ENCODE data around the gene LRMDA.
A peak's percentile ranks its signal among the peaks of the same experiment; 100 is the strongest.

Gene LRMDA

DNA sequence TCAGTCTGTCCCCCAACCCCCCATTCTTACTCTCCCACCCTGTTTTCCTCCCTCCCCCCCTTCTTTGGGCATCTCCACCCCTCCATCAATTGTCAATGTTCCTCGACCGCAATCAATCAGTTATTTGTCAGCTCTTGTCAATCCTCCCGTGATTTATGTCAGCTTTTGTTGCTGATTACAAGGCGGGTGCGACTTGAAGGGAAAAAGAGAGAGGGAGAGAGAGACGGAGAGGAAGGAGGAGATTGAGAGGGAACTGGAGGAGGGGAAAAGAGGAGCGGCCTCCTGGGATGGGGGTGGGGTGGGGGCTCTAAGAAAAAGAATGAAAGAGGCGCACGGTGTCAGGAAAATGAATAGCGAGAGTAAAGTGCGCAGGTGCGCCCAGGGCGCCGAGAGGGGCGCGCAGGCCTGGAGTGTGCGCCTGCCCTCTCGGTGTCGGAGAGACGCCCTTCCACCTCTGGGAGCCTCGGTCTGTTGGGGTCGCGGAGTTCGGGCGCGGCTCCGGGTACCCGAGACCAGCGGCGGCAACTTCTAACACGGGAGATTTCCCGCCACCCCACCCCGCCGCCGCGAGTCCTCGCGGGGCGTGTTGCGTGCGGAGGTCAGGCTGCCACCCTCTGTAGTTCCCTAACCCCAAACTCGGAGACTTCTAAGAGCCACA, 28.8 kb upstream of the LRMDA start:
- no peak for DNase-seq

DNA sequence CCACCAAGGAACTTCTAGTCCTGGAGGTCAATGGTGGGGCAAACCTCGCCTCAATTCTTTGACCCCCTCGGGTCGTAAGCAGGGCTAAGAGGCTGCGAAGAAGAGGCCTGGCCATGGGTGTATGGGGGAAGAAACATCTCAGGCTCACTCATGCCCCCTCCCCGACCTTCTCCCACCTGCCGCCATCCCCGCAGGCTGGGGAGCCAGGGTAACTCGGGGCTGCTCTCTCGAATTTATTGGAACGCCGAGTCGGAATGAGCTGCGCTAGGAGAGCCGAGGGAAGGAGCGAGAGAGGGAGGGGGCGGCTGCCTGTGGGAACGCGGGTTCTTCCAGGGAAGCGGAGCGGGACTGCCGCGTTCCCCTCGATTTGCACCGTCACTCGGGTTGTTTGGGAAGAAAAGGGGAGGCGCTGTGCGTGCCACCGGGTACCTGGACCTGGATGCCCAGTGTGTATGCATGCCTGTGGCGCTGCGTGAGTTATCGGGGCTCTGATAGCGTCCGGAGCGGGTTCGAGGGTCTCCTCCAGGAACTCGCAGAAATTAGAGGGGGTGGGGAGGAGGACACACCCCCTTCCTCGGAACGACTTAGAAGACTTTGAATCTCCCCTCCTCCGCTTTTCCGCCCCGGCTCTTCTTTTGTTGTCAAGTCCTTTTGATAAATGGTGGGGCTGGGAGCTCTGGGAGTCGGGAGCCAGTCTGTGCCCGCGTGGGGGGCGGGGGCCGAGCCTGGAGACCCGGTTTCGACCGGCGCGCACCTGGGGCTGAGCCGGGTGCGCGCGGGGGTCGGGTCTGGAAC, 28.1 kb upstream of the LRMDA start:
- DNase-seq, result no peak

DNA sequence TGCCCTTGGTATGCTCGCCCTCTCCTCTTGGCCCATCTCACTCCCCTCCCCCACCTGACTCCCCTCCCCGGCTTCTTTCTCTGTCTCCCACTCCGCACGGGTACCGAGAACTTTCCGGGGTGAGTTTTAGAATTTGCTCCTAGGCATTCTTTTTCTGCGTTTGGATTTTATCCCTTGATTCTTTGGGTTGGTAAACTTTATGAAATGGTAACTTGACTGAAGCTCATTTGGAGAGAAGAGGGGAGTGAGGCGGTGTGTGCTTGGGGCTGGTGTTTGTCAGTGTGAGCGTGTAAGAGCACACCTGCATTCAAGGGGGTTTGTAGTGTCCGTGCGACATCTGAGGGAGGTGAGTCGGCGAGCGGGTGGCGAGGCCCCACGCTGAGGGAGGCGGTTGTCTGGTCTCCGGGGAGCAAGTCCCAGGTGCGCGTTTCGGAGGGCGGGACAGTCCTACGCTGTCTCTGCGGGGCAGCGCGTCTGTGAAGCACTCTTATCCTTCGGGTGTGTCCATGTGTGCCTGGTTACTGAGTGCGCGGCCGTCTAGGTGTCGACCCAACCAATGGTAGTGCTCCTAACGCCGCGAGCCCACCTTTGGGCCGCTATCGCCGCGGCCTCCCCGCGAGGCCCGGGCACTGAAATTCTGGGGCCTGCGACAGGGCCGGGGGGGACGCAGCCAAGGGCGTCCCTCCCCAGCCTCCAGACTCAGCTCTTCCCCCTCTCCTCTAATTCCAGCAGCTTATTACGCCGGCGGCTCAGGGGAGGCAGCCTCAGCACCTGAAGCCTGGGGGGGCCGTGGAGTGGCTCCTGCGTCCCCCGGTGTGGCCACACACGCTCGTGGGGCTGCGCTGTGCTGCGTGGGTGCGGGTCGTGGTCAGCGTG, 27.2 kb upstream of the LRMDA start:
- DNase-seq, result no peak

DNA sequence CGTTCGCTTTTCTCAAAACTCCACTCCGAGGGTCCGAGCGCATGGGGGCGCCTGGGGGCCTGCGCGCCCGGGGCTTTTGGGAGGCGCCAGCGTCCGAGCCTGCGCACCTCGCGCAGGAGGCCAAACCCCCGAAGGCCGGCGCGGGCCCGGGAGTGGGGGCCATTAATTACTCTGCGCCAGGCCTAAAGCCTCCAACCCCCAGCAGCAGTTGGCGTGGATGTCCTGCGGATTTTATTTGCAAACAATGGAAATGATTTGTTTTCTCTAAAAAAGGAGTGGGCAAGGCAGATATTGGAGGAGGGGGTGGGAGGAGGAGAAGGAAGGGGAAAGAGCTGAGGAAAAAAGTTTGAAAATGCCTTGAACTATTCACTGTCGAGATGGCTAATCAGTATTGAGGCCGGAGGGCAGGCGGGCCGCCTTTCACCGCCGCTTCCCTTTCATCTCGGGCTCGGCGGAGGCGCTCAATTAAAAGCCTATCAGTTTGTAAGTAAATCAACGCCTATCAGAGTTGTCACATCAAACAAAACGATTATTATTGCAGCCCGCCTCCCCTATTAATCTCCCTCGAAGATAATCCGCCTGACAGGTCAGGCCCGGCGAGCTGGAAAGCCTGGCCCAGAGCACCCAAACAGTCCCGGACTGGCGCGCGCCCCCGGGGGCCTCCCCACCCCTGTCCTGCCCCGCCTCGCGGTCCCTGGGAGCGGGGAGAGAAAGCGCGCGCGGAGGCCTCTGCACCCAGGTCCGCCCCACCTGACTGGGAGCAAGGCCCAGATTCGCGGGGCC, 26.4 kb upstream of the LRMDA start:
- no peak for DNase-seq

DNA sequence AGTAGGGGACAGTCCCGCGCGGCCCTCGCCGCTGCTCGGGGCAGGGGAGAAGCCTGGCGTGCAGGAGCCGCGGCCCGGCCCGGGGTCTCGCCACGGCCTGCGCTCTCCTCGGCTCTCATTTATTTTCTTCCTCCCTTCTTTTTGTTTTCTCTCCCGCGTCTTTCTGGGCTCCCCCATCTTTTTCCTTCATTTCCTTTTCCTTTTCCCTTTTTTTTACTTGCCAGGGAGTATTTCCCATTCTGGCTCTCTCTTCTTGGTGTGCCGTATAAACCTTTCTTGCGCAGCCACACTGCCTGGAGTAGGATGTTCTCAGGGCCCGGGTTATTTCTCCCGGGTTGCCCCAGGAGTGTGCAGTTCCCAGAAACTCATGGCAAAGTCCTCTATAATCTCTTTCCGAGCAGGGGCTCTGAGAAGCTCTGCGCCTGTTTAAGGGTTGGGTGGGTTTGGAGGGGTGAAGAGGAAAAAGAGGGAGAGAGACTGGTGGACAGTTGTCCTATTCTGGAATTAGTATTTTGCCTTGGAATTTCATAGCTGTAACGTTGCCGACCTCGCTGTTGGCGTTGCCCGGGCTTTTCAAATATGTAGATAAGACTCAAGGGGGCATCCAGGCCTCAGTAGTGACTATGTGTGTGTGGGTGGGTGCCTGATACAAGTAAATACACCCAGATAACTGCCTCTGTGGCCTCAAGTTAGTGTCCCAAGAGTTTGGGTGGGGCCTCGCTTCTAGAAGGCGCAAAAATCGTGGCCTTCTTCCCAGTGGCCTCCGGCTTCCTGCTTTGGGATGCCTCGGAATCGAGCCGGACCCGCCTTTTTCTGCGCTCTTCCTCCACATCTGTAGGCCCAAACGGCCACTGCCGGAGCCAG, 25.6 kb upstream of the LRMDA start:
- no peak for DNase-seq

DNA sequence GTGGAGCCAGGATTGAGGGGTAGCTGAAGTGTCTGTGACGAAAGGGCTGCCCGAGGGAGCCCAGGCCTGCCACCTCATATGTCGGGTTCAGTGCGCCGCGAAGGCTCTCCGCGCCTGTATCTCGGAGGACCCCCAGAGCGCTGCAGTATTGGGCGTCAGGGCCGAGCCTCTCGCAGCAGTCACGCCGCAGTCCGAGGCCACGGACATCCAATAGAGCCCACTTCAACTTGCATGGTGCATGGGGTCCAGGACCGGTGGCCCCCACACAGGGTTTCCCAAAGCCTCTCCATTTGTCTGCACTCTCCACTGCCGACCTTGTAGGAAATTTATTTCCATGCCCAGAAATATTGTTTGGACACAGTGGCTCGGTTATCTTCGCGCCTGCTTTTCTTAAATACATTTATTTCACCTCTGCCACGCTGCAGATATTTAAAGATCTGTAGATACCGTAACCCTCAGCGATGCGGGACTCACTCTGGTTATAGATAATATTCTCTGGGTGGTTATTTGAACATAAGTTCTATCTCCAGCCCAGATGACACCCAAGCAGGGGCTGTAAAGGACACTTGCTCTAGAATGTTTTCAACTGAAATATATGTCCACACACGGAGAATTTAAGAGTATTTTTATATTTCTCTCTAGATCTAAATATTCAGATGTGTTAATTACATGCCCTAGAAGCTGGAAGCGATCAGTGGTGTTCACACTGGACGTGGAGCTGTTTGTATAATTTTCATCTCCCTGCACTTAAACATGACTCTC, 24.8 kb upstream of the LRMDA start:
- DNase-seq, result no peak

DNA sequence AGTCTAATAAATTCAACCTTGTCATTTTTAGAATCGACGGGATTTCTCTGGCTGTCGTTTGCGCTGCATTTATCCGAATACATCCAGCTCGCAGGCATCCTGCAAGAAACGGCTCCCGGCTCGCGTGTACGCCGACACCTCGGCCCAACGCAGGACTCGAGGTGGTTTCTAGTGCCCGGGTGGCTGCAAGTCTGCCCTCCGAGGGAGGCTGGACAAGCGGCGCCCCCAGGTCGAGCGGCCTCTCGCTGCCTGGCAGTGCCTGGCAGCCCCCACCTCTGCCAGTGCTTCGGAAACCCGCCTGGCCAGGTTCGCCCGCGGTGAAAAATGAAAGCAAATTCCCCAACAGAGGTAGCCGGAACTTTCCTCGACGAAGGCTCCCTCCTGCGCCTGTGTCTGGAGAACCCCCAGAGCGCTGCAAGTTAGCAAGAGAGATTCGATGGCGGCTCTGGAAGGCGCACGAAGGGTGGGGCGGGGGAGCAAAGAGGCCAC, 24.2 kb upstream of the LRMDA start:
- DNase-seq, result no peak

DNA sequence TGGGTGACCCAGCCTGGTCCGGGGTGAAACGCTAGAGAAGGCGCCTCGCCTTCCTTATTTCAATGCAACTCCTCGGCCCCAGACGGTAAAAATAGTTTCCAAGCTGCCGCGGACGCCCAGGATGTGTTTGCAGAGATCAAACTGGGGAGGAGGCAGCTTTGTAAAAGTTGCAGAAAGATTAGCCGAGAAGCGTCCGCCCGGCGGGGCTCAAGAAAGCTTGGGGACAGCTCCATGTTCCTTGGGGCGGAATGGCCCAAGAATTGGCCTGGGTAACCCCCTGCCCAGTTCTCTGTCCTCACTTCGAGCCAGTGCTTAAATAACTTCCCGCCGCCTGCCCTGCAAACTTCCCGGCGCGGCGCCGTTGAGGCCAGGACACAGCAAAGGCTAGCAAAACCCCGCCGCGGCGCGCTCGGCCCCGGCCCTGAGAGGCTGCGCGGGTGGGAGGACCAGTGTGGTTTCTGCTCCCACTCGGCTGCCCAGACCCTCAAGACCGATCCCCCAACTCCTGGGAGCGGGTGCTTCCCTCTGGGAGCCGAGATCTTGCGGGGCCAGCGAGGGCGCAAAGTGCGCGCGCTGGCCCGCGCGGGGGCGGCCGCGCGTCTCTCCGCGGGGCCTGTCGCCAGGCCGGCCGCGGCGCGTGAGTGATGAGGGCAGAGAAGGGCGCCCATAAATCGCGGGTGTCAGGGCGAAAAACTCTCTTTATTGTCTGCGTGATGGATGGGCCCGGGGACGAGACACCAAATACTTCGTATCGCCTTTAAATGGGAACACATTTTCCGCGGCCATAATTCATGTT, 23.5 kb upstream of the LRMDA start:
- DNase-seq, result peak; percentile 48

DNA sequence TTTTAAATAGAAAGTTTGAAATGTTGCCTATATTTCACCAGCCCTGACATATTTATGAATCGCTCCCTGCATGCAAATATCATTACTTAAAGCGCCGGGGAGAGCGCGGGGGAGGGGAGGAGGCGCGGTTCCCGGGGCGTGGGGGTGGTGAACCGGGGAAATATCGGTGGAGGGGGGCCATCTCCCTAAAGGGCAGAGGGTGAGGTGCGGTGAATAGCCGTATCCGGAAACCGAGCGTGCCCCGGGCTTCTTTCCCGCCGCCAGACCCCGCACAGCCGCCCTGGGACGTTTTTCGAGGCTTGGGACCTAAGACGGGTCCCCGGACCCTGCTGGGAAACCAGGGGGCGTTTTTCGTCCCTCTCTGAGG, 22.9 kb upstream of the LRMDA start:
- no peak for DNase-seq

DNA sequence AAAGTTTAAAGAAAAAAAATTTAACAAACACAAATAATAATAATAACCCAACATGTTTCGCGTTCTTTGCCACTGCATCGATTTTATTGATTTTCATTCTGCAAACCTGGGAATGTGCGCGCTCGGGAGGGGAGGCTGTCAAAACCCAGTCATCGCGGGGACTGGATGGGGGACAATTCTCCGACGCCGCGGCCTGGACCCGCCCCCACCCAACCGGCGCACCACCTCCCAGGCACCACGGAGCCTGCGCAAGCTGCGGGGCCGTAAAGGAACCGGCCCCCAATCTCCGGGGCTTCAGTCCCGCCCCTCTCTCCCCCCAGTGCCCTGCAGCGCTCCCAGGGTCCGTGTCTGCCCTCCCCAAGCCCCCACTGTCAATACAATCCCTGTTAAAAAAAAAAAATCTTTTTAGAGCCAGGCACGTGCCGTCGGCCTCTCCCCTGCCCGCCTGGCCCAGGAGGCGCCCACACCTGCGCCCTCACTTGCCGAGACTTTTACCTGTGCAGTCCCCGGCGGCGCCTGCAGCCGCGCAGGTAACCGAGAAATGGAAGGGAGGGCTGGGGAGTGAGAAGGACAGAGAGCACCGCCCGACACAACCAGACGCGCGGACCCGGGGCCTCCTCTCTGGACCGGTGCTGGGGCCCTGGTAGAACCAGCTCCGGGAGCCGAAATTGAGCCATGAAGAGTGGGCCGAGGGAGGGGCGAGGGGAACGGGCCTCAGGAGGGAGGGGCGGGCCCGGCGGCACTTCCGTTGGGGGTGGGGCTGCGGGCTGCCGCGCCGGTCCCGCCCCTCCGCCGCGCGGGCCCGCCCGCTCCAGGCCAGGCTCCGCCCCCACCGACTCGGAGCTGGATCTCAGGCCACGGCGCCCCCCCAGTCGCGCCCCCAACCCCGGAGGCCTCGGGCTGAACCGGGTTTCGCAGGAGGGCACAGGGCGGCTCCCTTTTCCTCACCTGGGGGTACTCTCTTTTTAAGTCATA, 22.2 kb upstream of the LRMDA start:
- DNase-seq, result peak; percentile 56

DNA sequence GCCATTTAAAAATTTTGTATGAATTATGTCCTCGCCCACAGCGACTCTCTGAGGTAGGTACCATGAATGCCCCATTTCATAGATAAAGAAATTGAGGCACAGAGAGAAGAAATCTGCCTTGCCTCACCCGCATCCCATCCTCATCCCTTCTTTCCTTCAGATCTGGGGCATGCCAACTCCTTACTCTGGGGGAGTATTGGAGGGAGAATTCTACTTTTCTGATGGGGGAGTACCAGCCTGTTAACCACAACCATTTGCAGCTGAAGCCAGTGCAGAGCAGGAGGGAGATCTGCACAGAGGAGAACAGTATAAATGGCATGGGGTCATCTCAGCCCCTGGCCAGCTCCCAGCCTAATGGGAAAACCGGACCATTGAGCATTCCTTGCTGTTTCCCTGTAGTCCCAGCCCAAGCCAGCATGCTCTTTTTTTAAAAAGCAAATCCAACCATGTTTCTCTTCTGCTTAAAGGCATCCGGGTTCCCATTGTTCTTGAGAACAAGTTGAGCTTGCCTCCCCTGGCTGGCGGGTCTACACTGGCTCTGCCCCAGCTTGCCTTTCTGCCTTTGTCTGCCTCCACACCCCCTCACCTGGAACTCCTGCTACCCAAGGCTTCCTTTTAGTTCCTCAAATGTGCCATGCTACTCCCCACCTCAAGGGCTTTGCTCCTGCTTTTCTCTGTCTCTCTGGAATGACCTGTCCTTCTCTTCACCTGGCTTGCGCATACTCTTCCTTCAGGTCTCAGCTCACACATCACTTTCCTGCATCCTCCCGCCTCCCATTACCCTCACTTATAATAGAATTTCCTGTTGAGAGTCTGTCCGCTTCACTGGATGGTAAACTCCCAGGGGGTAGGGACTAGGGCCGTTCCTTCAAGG, 21.1 kb upstream of the LRMDA start:
- DNase-seq, result no peak

DNA sequence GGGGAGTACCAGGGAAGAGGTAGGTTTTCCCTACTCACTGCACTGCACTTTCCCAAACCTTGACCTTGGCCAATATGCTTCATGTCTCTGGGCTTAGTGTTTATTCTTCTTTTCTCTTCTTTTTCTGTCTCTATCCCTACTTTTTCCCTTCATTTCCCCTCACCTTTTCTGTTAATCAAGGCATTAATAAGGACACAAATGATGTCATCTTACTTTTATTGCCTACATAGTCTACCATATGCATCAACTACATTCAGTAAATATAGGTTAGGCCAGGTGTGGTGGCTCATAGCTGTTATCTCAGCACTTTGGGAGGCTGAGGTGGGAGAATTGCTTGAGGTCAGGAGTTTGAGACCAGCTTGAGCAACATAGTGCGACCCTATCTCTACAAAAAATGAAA, 16.9 kb upstream of the LRMDA start:
- DNase-seq, result no peak

DNA sequence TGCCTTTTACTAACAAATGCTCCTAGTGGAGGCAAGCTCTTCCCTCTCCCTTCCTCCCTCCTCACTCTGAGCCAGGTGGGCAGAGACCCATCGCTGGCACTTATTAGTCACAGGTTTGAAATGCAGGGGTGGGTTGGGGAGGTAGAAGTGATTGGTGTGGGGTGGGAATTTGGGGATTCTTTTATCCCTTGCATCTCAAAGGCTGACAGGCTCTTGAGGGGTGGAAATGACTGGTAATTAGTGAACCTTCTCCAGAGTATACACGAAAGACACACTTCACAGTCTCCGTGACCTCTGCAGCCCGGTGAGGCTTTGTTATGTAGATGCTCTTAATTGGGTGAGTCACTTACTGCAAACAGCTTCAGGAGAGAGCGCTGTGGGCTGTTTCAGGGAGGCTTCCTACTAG, 13.9 kb upstream of the LRMDA start:
- DNase-seq, result no peak

DNA sequence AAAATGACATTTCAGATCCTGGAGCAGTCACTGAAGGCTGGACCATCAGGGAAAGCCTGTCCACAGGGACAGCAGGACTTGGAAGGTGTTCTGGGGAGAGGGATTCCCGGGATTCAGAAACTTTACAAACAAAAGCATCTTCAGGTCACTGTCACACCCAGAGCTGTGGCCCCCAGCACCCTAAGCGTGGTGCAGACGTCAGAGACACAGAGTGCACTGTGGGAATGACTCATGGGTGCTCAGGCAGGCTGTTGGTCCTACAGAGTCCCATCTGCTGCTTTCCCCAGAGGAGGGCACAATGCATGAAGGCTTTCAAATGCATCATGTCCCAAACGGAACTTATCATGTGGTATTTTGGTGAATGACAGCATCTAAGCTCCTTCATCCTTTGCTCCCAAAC, 13.1 kb upstream of the LRMDA start:
- no peak for DNase-seq

DNA sequence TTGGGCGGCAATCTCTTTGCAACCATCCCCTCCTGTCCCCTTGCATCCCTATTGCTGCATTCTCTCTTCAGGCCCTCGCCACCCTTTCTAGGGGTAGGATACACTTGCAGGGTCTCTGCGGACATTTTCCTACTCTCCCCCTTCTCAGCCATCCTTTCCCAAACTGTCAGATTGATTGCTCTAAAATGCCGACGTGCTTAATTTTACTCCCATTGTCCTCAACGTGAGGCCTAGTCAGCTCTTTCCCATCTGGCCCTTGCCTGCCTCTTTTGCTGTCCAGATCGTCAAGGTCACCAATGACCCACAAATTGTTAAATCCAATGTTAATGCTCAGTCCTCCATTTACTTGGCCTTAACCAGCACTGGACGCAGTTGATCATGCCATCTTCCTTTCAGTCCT, 12.7 kb upstream of the LRMDA start:
- DNase-seq, result no peak

DNA sequence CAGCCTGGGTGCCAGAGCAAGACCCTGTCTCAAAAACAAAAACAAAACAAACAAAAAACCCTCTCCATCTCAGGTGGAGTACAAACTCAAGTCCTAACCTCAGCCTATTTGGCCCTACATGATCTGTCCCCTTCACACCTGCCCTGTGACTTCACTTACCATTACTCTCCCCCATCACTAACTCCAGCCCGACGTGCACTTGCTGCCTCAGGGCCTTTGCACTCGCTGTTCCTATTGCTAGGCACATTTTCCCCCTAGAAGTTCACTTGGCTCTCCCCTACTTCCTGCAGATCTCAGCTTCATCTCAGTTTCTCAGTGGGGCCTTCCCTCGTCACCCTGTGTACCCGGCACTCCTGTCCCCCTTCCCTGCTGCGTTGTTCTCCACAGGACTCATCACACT, 8.5 kb upstream of the LRMDA start:
- DNase-seq, result no peak

DNA sequence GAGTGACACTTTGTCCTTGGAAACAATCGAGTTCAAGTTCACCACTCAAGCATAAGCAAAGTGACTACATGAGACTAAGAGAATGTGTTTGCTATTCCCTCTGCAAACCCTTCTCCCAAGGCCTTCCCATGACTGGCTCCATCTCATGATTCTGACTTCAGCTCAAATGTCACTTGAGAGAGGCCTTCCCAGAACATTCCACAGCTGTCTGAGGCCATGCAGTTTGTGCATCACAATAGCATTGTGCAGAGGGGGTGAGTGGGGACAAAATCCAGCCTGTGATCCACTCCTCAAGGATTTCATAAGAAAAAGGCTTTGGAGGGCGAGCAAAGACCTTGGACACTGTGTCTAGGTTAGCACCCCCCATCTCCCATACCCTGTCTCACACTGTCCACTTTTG, 6.9 kb upstream of the LRMDA start:
- DNase-seq, result no peak
